HepG2 (cell line): ENCODE results near the gene DRC3. TPM values are rescaled to one million over a fixed set of nuclear protein-coding genes. Genes with fewer than 3 reads are reported as not detected.

Experiments used
- ATAC-seq: fragments of 200-7000 bp; cut with Tn5 transposase; 3 replicates; pipeline ENCODE4 v1.9.1; 2020; ENCODE audit warnings: mild to moderate bottlenecking, moderate library complexity
- BruUV-seq: library from RNA; stranded (reverse); fragments of 400-500 nt; replicated peaks from 2 replicates; lab custom pipeline; 2021; lab: Mats Ljungman, UMichigan
- CTCF ChIA-PET: fragments of 300-600 bp; formaldehyde crosslinking; extraction: SDS; loops from one replicate; lab custom pipeline; 2021; ENCODE audit warnings: low total read pairs, inconsistent platforms, low intra/inter-chr PET ratio; lab: Yijun Ruan, JAX
- POLR2A ChIA-PET: fragments of 350-600 bp; sonication (Branson Sonifier 250); formaldehyde crosslinking; loops from one replicate; lab custom pipeline; 2020; ENCODE audit warnings: antibody characterized with exemption, inconsistent platforms; lab: Yijun Ruan, JAX
- DNase-seq: peaks from one replicate; pipeline ENCODE4 v3.0.0-alpha.2; 2015; ENCODE audit warnings: low spot score
- FAIRE-seq: peaks from 3 replicates; lab custom pipeline; 2011; peaks lifted over from hg19 to GRCh38; lab: Jason Lieb, UNC
- H2AFZ ChIP-seq: one replicate; pipeline ENCODE4 v1.6.1; 2011; ENCODE audit warnings: low read length, inconsistent platforms
- H3K27ac ChIP-seq: fragments of 300-600 bp; 3 replicates; pipeline ENCODE4 v1.8.0; 2011; ENCODE audit warnings: mixed run types, mild to moderate bottlenecking, mixed read lengths, low read length, inconsistent platforms; ENCODE audit not compliant: insufficient read depth; ENCODE audit errors: extremely low read length
- H3K27me3 ChIP-seq, 2 experiments: fragments of 200-600 bp in 1 of 2; 2 replicates in 1 of 2; 3 replicates in 1 of 2; pipeline versions ENCODE4 v1.6.0 to v1.8.0; 2011; ENCODE audit warnings: low read length in 2 of 2, mild to moderate bottlenecking in 2 of 2, moderate library complexity in 2 of 2, inconsistent platforms in 1 of 2; ENCODE audit not compliant: insufficient read depth in 2 of 2, control insufficient read depth in 1 of 2
- H3K36me3 ChIP-seq, 2 experiments: fragments of 200-600 bp in 1 of 2; replicated peaks in 1 of 2; 2 replicates in 1 of 2; 3 replicates in 1 of 2; pipeline versions ENCODE4 v1.5.1 to v1.8.0; 2011; ENCODE audit warnings: low read length in 2 of 2, inconsistent platforms in 1 of 2; ENCODE audit not compliant: insufficient read depth in 2 of 2, control insufficient read depth in 1 of 2
- H3K4me1 ChIP-seq: 2 replicates; pipeline ENCODE4 v1.5.1; 2012; ENCODE audit warnings: low read length, inconsistent platforms; ENCODE audit not compliant: insufficient read depth
- H3K4me2 ChIP-seq: 2 replicates; pipeline ENCODE4 v1.6.0; 2011; ENCODE audit warnings: low read depth, low read length, inconsistent platforms
- H3K4me3 ChIP-seq, 3 experiments: fragments of 200-600 bp in 1 of 3; sonication (generic), shearing (Covaris generic) in 1 of 3; replicated peaks in 1 of 3; 2 replicates each; pipeline ENCODE4 v1.5.1; 2011 to 2016; ENCODE audit warnings: low read length in 3 of 3, inconsistent platforms in 2 of 3, low read depth in 2 of 3, mild to moderate bottlenecking in 2 of 3, control low read depth in 1 of 3, mixed read lengths in 1 of 3; ENCODE audit not compliant: insufficient read depth in 1 of 3
- H3K79me2 ChIP-seq: one replicate; pipeline ENCODE4 v1.6.1; 2011; ENCODE audit warnings: low read length, inconsistent platforms; ENCODE audit not compliant: insufficient read depth
- H3K9ac ChIP-seq: 2 replicates; pipeline ENCODE4 v1.6.0; 2011; ENCODE audit warnings: mild to moderate bottlenecking, low read depth, low read length, inconsistent platforms; ENCODE audit not compliant: insufficient read depth
- H3K9me3 ChIP-seq: 2 replicates; pipeline ENCODE4 v1.5.1; 2012; ENCODE audit warnings: mild to moderate bottlenecking, low read length
- H4K20me1 ChIP-seq: 2 replicates; pipeline ENCODE4 v1.6.0; 2011; ENCODE audit warnings: inconsistent platforms, mild to moderate bottlenecking, low read length, moderate library complexity; ENCODE audit not compliant: insufficient read depth
- KDM4B ChIP-seq: sonication (generic); formaldehyde crosslinking; IDR thresholded peaks from 2 replicates; pipeline ENCODE4 v1.4.0; 2020; ENCODE audit warnings: missing genetic modification reagents
- KLF6 ChIP-seq: IDR thresholded peaks from 2 replicates; pipeline ENCODE4 v1.8.0; 2016; ENCODE audit warnings: missing biosample characterization, missing genetic modification reagents
- LCORL ChIP-seq, 2 experiments: fragments of 450-650 bp in 1 of 2; sonication (generic) in 1 of 2; formaldehyde crosslinking in 1 of 2; IDR thresholded peaks; 2 replicates each; pipeline versions ENCODE4 v1.5.0 to v1.6.1; 2017 to 2020; ENCODE audit warnings: antibody characterized with exemption in 1 of 2, missing genetic modification reagents in 1 of 2
- SP4 ChIP-seq: sonication (generic); formaldehyde crosslinking; IDR thresholded peaks from 2 replicates; pipeline ENCODE4 v1.8.1; 2023; ENCODE audit warnings: mild to moderate bottlenecking, missing genetic modification reagents
- TEAD3 ChIP-seq: optimal IDR thresholded peaks from 2 replicates; pipeline ENCODE3; 2016; ENCODE audit warnings: borderline replicate concordance
- ZNF530 ChIP-seq: sonication (generic); formaldehyde crosslinking; IDR thresholded peaks from 2 replicates; pipeline ENCODE4 v1.5.0; 2020; ENCODE audit warnings: low read depth, mild to moderate bottlenecking, missing genetic modification reagents
- ZNF788 ChIP-seq: sonication (generic); formaldehyde crosslinking; IDR thresholded peaks from 2 replicates; pipeline ENCODE4 v1.5.0; 2020; ENCODE audit warnings: mild to moderate bottlenecking, missing genetic modification reagents, borderline replicate concordance
- WGBS: methylation state at CpG from one replicate; pipeline ENCODE4 v1.1.6; 2017; ENCODE audit warnings: low lambda C conversion rate; 5-methylcytosine and 5-hydroxymethylcytosine counted together
- in situ Hi-C: cut with HindIII; loops from 2 replicates; pipeline ENCODE4 v1.10.0; 2017; ENCODE audit warnings: low pct_unique_long_range_greater_than_20kb; ENCODE audit not compliant: extremely low pct_ligation_motif_present
- intact Hi-C: fragments of 100-400 bp; cut with micrococcal nuclease; formaldehyde crosslinking; loops from one replicate; pipeline ENCODE4 v1.10.0; 2022; ENCODE audit not compliant: unreplicated experiment
- polyA plus RNA-seq, 8 experiments: library from polyadenylated mRNA; depleted of rRNA in 3 of 8; stranded (reverse) in 7 of 8; unstranded in 1 of 8; fragments of >200 nt; fragmentation: Illumina TruSeq in 4 of 8; extraction: Trizol in 4 of 8; gene quantifications; 2 replicates each; pipeline versions ENCODE4 v1.2.1 to v1.2.3, GENCODE V29; 2011 to 2016; ENCODE audit warnings: low read depth in 4 of 8, missing spikeins in 1 of 8, mixed read lengths in 1 of 8; ENCODE audit not compliant: insufficient read depth in 1 of 8
- total RNA-seq, 5 experiments: library from RNA; depleted of rRNA; stranded (reverse); fragments of >200 nt; fragmentation: Illumina TruSeq; extraction: Trizol; gene quantifications; 2 replicates each; pipeline ENCODE4 v1.2.3, GENCODE V29; 2016; ENCODE audit warnings: low read depth in 1 of 5
- TF ChIP-seq, protein P1 (sequence below): sonication (generic); formaldehyde crosslinking; IDR thresholded peaks from 2 replicates; pipeline ENCODE4 v1.9.0; 2022; ENCODE audit warnings: missing genetic modification reagents, mild to moderate bottlenecking, borderline replicate concordance
- TF ChIP-seq, protein P2 (sequence below): sonication (generic); formaldehyde crosslinking; IDR thresholded peaks from 2 replicates; pipeline ENCODE4 v1.4.0; 2020; ENCODE audit warnings: mild to moderate bottlenecking, missing genetic modification reagents, borderline replicate concordance

The DRC3 gene
- total and polyA plus RNA-seq, 2 of the 13 experiments (the other 11 are each of a cell fraction or from before 2014, with no cell fraction given): 0.53 to 0.87 TPM

DNA sequence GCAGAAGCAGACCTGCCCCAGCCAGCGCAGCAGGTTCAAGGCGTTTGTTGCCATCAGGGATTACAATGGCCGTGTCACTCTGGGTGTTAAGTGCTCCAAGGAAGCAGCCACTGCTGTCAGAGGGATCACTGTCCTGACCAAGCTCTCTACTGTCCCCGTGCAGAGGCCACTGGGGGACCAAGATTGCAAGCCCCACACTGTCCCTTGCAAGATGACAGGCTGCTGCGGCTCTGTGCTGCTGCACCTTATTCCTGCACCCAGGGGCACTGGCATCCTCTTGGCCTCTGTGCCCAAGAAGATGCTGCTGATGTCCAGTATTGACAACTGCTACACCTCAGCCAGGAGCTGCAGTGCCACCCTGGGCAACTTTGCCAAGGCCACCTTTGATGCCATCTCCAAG is 38.6 kb downstream of the DRC3 start:
- Histone ChIP-seq H3K9me3 (no peaks in the 10 kb centered on the region), H3K4me2 (no peak overlapping the region), H3K4me1 (no peaks in the 10 kb centered on the region), H3K9ac (no peak overlapping the region), H4K20me1 (no peaks in the 10 kb centered on the region), H3K4me3 (no peak overlapping the region), H2AFZ (no peak overlapping the region), H3K27me3 (no peaks in the 10 kb centered on the region), H3K79me2 (no peaks in the 10 kb centered on the region), H3K27ac (no peak overlapping the region), H3K36me3 (peaks cover 0 to 3% of the 10 kb centered on the region in 2 experiments; a peak in 4 of 5 replicates)
- 100% methylated on average over 2 of the region's 5 CpGs for WGBS
- DNase-seq: no peak
- POLR2A ChIA-PET: no interaction called here
- CTCF ChIA-PET: no interaction called here
- in situ Hi-C loops: loop anchor here (25.0 kb wide), 1 partner anchor 101 kb away; the partner anchor contains the start of gene MYO15A
- TF ChIP-seq, protein P1, sequence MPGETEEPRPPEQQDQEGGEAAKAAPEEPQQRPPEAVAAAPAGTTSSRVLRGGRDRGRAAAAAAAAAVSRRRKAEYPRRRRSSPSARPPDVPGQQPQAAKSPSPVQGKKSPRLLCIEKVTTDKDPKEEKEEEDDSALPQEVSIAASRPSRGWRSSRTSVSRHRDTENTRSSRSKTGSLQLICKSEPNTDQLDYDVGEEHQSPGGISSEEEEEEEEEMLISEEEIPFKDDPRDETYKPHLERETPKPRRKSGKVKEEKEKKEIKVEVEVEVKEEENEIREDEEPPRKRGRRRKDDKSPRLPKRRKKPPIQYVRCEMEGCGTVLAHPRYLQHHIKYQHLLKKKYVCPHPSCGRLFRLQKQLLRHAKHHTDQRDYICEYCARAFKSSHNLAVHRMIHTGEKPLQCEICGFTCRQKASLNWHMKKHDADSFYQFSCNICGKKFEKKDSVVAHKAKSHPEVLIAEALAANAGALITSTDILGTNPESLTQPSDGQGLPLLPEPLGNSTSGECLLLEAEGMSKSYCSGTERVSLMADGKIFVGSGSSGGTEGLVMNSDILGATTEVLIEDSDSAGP: no peak
- TF ChIP-seq LCORL (IDR thresholded peaks at IDR 0.05) (no peak), LCORL (CRISPR knock-in tag; IDR thresholded peaks at IDR 0.05) (no peak), KLF6 (CRISPR knock-in tag) (no peak), ZNF530 (CRISPR knock-in tag) (no peak), SP4 (CRISPR knock-in tag) (no peak), KDM4B (CRISPR knock-in tag) (no peak), TEAD3 (no peak), ZNF788 (no peak)
- TF ChIP-seq, protein P2, sequence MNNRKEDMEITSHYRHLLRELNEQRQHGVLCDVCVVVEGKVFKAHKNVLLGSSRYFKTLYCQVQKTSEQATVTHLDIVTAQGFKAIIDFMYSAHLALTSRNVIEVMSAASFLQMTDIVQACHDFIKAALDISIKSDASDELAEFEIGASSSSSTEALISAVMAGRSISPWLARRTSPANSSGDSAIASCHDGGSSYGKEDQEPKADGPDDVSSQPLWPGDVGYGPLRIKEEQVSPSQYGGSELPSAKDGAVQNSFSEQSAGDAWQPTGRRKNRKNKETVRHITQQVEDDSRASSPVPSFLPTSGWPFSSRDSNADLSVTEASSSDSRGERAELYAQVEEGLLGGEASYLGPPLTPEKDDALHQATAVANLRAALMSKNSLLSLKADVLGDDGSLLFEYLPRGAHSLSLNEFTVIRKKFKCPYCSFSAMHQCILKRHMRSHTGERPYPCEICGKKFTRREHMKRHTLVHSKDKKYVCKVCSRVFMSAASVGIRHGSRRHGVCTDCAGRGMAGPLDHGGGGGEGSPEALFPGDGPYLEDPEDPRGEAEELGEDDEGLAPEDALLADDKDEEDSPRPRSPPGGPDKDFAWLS (CRISPR knock-in tag): no peak
- intact Hi-C loops: no loop called here
- no peak for ATAC-seq
- BruUV-seq: no TSS peak
- FAIRE-seq: no peak
